22Rv1 (cell line): ENCODE results near the gene ASXL1.
"Not testable (repeated sequence)": the region's sequence is repeated elsewhere in the genome, so short reads cannot be mapped to it uniquely, and the experiment has no call there.

Source experiments
- ZFX ChIP-seq: fragments of 450-650 bp; IDR thresholded peaks from 2 replicates; pipeline ENCODE4 v1.6.1; 2017; ENCODE audit warnings: antibody characterized with exemption, borderline replicate concordance
- TF ChIP-seq, protein P1 (sequence below): fragments of 450-650 bp; IDR thresholded peaks from 2 replicates; pipeline ENCODE4 v1.5.1; 2017; ENCODE audit warnings: mild to moderate bottlenecking

DNA sequence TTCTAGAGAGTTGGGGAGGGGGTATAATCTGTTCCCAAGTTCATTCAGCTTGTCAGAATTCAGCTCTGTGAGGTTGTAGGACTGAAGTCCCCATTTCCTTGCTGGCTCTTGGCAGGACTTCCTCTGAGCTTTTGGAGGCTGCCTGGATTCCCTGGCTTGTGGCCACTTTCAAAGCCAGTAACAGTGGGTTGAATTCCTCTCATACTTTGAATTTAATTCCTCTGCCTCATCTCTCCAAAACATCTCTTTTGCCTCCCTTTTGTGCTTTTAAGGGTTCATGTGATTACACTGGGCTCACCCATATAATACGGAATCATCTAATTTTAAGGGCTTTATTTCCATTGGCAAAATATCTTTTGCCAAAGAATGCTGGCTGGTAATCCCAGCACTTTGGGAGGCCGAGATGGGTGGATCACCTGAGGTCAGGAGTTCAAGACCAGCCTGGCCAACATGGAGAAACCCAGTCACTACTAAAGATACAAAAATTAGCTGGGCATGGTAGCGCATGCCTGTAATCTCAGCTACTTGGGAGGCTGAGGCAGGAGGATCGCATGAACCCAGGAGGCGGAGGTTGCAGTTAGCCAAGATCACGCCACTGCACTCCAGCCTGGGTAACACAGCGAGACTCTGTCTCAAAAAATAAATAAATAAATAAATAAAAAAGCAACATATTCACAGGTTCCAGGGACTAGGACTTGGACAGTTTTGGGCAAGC lies 2.1 kb upstream of the ASXL1 start:
- TF ChIP-seq, protein P1, sequence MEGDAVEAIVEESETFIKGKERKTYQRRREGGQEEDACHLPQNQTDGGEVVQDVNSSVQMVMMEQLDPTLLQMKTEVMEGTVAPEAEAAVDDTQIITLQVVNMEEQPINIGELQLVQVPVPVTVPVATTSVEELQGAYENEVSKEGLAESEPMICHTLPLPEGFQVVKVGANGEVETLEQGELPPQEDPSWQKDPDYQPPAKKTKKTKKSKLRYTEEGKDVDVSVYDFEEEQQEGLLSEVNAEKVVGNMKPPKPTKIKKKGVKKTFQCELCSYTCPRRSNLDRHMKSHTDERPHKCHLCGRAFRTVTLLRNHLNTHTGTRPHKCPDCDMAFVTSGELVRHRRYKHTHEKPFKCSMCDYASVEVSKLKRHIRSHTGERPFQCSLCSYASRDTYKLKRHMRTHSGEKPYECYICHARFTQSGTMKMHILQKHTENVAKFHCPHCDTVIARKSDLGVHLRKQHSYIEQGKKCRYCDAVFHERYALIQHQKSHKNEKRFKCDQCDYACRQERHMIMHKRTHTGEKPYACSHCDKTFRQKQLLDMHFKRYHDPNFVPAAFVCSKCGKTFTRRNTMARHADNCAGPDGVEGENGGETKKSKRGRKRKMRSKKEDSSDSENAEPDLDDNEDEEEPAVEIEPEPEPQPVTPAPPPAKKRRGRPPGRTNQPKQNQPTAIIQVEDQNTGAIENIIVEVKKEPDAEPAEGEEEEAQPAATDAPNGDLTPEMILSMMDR, result not testable (repeated sequence)
- TF ChIP-seq ZFX, result not testable (repeated sequence)
